ENCODE measurements around the gene SORL1.
A peak's percentile ranks its signal among the peaks of the same experiment; 100 is the strongest.

Gene SORL1

GRCh38 chr11:121670805-121671282 is 218.7 kb downstream of the SORL1 start:
- no peak for DNase-seq

GRCh38 chr11:121671283-121672168 is 219.4 kb downstream of the SORL1 start:
- peak; percentile 29 for DNase-seq

- no peak for DNase-seq
Measured at GRCh38 chr11:121672630-121673487, 220.7 kb downstream of the SORL1 start.

GRCh38 chr11:121681550-121682268 is 229.6 kb downstream of the SORL1 start:
- no peak for DNase-seq
